LHCN-M2 (cell line): ENCODE data around the gene ZBTB40. TPM values are rescaled to one million over a fixed set of nuclear protein-coding genes. Genes with fewer than 3 reads are reported as not detected.
A peak's percentile ranks its signal among the peaks of the same experiment; 100 is the strongest.

Experiments used
- DNase-seq: peaks from one replicate; pipeline ENCODE4 v3.0.0-alpha.2; 2012; ENCODE audit warnings: low read depth
- total RNA-seq: library from RNA; depleted of rRNA; stranded (reverse); fragments of >200 nt; gene quantifications from 2 replicates; pipeline ENCODE4 v1.2.3, GENCODE V29; 2014

Gene ZBTB40
- total RNA-seq, 1 experiment from 2014 or later: 12.9 TPM

DNA sequence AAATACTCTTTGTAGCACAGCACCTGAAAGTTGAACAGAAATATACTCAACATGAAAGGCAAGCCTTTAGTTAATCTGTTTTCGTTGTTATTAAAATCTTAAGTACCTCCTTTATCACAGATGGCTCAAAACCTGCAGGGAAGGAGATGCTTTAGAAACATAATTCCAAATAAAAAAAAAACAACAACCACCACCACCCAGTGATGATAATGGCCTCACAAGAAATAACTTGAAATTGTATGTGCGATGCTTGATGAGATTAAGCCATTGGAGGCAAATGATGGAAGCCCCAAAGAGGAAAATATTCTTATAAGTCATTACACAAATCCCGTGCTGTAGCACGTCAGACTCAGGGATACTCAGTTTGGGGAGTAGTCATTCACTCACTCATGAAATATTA lies 24.9 kb upstream of the ZBTB40 start:
- no peak for DNase-seq

DNA sequence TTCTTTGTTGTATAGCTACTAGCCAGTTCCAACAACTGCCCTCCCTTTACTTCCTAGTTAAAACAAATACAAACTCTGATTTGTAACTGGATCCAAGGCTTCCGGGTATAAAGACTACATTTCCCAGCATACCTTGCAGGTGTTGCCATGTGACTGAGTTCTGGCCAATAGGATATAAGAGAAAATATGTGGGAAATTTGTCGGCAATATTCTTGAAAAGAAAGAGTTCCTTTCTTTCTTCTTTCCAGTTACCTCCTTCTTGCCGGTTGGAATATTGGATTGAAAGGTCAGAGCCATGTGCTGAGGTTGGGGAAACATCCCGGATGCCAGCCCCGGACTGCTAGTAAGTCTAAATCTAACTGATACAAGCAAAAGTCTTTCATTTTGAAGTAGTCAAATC lies 23.0 kb upstream of the ZBTB40 start:
- DNase-seq: peak; percentile 58

DNA sequence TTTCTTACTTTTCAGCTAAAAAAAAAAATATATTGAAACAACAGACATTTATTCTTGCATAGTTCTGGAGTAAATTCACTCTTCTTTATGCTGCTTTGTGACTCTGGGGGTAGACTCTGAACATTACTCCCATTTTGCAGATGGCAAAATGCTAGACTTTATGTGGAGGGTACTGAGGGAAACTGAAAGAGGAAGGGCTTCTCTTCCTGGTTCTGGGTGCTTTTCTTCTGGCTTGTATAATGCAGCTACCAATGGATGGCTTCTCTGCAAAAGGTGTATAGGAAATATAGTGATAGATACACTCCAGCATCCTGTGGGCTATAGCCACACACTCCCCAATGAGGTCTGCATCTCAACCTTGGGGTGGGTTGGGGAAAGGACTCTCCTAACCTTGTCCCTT lies 19.7 kb upstream of the ZBTB40 start:
- no peak for DNase-seq

DNA sequence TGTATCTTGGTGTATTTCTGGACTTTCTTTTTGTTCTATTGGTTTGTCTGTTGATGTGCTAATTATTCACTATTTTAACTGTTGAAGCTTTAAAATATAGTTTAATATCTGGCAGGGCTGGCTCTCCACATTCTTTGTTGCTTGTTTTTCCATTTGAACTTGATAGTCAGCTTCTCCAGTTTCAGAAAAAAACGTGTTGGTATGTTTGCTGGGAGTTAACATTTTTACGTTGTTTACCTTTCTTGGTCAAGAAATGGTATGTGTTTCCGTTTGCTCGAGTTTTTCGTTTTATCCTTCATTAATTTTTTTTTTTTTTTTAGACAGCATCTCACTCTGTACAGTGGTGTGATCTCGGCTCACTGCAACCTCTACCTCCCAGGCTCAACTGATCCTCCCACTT lies 16.9 kb upstream of the ZBTB40 start:
- DNase-seq: no peak

DNA sequence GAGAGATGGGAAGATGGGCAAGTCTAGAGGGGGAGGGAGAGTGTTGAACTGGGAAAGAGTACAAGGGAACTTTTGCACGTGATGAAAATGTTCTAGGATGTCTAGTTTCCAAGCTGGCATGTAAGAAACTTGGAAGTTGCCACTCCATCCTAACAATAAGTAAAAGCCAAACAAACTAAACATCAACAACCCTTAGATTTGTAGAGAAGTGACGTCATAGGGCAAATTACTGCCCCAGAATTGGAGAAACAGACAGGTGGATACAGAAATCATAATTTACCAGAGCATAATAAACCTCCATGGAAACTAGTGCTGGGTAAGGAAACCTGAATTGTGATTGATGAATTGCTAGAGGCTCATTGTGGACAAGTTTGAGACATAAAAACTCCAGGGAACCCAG lies 14.7 kb upstream of the ZBTB40 start:
- no peak for DNase-seq

DNA sequence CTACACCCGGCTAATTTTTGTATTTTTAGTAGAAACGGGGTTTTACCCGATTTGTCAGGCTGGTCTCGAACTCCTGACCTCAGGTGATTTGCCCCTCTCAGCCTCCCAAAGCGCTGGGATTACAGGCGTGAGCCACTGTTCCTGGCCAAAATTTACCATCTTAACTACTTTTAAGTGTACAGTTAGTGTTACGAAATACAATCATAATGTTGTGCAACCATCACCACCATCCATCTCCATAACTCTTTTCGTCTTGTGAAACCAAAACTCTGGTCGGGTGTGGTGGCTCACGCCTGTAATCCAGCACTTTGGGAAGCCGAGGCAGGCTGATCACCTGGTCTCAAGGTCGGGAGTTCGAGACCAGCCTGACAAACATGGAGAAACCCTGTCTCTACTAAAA lies 14.1 kb upstream of the ZBTB40 start:
- DNase-seq: no peak

DNA sequence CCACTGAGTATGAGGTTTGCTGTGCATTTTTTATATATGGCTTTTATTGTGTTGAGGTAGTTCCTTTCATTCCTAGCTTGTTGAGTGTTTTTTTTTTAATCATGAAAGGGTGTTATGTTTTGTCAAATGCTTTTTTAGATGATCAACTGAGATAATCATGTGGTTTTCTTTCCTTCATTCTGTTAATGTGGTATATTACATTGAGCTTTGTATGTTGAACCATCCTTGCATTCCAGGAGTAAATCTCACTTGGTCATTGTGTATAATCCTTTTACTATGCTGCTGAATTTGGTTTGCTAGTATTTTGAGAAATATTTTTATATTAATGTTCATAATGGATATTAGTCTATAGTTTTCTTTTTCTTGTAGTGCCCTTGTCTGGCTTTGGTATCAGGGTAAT lies 11.1 kb upstream of the ZBTB40 start:
- DNase-seq: no peak

DNA sequence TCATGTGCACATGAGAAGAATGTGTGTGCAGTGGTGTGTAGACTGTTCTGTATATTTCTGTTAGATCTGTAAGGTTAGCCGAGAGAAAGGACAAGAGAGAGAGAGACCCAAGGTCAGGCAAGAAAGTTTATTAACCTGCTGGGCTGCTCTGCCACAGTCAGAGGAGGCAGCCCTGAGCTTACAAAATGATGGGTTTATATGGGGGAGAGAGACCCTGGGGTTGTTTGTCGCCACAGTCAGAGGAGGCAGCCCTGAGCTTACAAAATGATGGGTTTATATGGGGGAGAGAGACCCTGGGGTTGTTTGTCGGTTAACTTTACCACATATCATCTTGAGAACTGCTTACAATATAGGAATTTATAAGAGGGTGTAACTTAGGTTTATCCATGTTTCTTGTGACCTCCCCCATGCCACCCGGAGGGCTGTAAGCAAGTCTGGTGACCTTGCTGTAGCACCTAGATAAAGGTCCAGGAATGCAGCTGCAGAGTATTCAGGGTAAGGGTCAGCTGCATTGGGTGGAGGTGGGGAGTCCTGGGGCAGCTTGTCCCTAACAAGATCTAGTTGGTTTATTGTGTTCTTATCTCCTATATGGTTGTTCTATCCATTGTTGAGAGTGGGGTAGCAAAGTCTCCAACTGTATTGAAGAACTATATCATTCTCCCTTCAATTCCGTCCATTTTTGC lies 9.3 kb upstream of the ZBTB40 start:
- no peak for DNase-seq

DNA sequence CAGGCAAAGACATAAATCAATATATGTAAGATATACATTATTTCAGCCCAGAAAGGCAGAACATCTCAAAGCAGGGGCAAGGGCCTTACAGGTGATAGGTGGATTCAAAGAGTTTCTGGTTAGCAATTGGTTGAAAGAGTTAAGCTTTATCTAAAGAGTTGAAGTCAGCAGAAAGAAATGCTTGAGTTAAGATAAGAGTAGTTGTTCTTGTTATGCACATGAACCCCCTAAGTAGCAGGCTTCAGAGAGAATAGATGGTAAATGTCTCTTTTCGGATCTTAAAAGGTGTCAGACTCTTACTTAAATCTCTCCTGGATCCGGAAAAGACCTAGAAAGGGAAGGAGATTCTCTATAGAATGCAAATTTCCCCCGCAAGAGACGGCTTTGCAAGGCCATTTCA lies 8.3 kb upstream of the ZBTB40 start:
- no peak for DNase-seq

DNA sequence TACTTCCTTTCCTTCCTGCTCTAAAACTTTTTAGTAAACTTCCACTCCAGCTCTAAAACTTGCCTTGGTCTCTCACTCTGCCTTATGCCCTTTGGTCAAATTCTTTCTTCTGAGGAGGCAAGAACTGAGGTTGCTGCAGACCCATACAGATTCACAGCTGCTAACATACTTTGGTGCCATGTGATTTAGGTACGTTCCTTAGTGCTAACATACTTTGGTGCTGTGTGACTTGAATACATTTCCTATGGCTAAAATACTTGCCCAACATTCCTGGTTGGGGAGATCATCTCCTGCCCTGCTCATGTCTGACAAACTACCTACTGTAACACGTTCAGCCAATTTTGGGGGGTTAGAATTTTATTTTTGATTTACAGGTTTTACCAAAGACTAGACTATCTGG lies 6.8 kb upstream of the ZBTB40 start:
- no peak for DNase-seq

DNA sequence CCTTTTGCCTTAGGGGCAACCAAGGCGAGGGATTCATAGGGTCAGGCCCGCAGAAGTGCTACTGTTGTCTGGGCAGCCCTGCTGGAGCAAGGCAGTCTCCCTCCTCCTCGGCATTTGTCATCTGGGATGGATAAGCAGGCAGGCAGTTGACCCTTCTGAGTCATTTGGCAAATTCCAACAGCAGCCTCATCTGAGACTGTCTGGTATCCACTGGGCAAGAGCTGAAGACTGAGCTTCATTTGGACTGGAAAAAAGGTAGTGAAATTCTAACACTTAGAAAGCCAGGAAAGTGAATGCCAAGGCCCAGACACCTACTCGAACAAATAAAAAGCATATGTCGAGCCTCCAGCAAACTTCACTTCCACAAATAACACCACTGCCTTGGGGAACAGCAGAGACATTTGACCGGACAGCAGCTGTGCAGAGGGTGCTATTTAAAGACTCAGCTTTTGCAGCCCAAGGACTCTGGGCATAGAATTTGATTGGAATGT lies 4.0 kb upstream of the ZBTB40 start:
- peak; percentile 85 for DNase-seq

DNA sequence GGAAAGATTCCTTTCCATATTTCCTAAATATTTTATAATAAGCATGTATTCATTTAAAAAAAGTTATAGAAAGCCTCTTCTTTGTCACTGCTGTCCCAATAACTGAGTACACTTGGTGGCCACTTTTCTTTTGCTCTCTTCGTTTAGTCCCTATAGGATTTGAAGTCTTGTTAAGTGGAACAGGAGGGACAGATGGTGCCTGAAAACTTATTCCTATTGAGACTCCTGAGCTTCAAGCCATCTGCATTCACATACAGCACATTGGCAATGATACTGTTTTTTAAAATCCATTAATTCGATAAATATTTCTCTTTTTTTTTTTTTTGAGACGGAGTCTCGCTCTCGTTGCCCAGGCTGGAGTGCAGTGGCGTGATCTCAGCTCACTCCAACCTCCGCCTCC lies 2.0 kb upstream of the ZBTB40 start:
- DNase-seq: no peak

DNA sequence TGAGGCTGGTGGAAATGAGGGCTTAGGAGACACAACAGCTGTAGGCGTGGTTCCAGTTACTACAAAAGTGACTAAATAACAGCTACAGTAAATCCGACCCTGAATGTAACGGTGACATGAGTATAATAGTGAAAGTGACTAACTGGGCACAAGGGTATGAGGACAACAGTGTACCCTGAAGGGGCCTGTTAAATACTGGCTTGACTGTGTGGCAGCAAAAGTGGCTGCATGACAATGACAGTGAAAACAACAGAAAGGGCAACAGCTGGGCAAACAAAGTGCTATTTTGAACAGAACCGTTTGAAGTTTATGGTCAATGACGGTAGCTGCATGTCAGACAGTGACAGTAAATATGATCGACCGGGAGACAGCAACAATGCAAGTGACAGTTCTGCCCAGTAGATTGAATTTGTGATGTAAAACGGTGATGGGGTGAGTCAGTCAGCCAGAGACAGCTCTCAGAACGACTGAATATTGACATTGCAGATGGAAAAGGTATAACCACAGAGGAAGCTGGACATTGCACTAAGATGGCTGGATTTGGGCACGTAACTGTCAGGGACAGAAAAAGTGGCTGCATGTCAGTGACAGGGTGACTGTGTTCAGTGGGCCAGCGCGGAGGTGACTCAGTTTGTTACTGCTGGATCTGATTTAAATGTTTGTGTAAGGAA lies 1.2 kb upstream of the ZBTB40 start:
- DNase-seq: peak; percentile 47

DNA sequence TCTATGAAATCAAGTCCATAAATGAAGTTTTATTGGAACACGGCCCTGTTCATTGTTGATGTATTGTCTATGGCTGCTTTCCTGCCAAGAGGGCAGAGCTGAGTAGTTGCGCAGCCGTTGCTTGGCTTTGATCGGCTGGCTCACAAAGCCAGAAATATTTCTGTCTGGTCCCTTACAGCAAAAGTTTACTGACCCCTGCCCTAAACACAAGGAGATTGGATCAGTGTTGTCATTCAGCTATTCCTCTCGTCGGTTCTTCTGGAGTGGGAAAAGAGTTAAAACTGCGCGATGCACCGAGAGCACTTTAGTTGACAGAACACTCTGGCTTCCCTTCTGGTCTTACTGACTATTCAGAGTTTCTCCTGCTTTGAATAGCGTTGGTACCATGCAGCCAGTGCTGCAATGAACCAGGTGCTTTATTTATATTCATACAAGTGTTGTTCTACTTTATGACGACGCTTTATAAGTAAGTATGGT lies 868 bp downstream of the ZBTB40 start:
- peak; percentile 35 for DNase-seq

DNA sequence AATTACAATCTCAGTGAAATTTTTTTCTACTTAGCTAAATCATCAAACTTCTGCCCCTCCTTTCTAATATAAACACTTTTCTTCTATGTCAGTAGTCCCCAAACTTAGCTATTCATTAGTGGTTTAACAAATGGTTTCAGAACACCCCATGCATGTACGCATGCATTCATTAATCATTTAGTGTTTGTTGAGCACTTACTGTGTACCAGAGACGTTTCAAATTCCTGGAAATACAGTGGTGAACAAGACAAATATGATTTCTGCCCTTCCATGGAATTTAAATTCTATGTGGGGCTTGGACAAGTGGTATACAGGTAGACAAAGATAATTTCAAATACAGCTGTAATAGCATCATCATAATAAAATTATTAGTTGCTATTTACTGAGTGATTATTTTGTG lies 1.5 kb downstream of the ZBTB40 start:
- DNase-seq: no peak

DNA sequence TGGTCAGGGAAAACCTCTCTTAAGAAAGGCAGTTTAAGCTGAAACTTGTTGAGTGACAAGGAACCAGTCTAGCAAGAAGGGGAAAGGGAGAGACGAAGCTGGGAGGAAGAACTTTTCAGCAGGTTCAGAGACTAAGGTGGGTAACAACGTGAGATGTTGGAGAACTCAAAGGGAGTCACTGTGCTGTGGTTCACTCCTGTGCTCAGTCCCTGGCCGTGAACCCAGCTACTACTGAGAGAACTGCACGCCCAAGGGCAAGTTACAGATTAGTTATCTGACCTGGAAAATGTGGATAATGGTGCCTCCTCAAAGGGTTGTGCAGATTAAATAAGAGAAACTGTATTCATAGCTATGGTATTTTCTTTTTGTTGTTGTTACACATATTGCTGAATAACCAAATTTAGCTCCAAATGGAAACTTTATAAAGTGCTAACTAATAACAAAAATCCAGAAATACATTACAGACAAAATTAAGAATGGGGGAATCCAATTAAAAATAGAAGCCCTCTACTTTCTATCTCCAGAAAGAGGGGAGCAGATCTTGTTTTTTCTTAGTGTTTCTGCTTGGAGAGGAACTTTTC lies 2.9 kb downstream of the ZBTB40 start:
- DNase-seq: no peak

DNA sequence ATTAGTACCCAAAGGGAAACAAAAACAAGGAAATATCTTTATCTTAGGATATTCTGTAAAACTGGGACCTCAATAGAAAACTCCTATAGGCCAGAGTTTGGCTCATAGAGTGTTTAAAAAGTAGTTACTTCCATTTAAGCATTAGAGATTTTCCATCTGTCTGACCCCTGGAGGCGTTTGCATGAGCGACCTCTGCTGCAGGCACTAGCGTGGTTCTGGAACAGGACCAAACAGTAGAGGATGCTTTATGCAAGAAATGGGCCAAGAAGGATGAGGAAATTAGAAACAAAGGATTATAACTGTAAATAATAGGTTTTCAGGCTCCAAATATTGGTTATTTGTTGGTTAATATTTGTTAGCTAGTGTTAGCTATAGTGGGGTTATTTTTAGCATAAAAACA lies 5.7 kb downstream of the ZBTB40 start:
- no peak for DNase-seq

DNA sequence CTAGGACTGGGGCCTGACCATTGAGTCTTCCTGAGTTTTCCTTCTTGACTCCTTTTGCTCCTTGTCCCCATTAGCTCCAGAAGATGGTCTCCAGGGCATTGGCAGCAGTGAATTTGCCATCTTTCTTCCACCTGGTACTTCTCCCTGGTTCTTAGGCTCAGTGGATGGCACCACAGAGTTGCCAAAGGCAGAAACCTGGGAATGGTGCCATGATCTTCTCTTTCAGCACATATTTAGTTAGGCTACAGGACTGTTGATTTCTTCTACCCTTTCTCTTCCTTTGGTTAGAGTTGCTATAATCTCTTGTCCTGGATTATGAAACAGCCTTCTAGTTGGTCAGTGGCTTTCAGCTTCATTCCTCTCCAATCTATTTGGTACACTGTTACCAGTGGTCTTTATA lies 6.2 kb downstream of the ZBTB40 start:
- no peak for DNase-seq

DNA sequence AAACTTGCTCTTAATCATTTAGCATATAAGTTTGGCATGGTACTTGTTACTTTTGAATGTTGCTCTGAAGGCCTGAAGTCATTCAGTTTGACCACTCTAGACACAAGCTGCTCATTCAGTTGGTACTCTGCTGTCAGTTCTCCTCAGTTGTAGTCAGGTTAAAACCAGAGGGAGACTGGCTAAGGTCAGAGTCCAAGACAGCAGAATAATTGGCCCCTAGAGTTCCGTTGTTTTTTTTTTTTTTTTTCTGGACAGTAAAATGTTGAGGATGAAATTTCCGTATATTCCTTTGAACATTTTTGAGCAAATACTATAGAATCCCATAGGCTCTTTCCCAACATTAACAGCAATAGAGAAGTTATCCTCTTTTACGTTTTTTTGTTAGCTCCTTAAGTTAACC lies 9.4 kb downstream of the ZBTB40 start:
- no peak for DNase-seq

DNA sequence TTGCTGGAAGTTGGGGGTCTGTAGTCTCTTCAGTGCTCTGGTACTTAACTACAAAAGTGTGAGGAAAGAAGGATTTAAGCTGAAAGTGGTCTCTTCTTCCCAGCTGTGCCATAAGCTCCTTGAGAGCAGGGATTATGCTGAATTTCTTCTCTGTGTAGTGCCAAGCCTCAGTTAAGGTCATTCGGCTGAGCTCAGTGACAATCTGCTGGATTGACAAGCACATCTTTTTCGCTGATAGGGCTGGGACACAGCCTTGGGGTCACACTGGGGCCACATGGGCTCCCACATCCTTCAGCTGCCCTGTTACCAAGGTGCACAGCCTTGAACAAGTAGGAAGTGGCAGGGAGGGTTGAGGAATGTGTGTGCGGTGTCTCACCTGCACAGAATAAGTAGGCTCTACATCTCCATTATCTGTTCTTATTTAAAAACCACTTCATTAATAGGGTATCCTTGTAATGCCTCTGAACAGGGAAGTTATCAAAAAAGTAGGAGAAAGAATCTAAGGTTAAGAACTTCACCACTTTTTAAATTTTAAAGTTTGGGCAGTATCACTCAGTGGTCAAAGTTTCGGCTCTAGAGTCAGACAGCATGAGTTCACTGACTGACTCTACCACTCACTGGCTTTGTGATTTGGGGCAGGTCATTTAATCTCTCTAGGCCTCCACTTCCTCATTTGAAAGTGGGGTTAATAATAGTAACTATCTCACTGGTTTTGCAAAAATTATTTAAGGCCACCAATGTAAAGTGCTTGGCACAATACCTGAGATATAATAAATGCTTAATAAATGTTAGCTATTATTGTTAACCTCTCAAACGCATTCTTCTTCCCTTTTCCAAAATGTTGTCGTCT lies 10.3 kb downstream of the ZBTB40 start:
- no peak for DNase-seq

DNA sequence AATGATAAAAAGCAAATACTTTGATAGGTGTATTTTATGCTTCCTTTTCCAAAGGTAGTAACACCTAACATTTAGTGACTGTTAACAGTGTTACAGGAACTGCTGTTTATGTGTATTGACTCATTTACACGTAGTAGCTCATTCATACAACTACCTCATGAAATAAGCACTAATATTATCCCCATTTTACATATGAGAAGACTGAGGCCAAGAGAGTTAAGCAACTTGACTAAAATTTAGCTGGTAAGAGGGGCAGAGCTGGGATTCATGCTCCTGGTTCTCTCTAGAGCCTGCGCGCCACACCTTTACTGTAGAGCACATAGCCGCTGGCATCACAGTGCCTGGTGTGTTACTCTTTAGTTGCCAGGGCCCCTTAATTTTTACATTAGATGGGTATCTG lies 11.3 kb downstream of the ZBTB40 start:
- no peak for DNase-seq

DNA sequence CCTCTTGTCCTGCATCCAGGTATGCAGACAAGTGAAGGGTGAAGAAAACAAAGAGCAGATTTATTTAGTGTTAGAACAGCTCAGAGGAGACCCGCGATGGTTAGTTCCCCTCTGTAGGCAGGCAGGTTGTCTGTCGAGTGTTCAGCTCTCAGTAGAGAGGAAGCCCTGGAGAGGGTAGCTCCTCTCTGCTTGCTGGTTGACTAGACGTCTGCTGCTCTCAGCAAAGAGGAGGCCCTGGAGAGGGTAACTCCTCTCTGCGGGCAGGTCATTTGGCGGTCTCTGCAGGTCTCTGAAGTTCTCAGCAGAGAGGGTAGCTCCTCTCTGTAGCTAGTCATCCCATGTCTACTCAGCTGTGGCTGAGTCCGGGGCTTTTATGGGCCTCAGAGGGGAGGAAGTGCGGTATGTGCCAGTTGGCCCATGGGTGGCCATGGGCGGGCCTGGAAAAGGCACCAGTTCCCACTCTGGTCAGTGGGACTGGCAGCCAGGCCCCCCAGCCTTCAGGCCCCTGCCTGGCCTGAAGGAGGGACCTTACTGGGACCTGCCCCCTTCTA lies 13.4 kb downstream of the ZBTB40 start:
- no peak for DNase-seq
